SJSA1 (cell line): Measurements from ENCODE around the gene APLF. TPM values are rescaled to one million over a fixed set of nuclear protein-coding genes. Genes with fewer than 3 reads are reported as not detected.
"Not testable (repeated sequence)": the region's sequence is repeated elsewhere in the genome, so short reads cannot be mapped to it uniquely, and the experiment has no call there.

Experiments
- DNase-seq, 2 experiments: peaks; one replicate each; pipeline ENCODE4 v3.0.0-alpha.2; 2015 to 2020; ENCODE audit warnings: low spot score in 2 of 2, low read depth in 1 of 2
- H3K27ac ChIP-seq: fragments of 250-450 bp; sonication (Bioruptor Pico); 2 replicates; pipeline ENCODE4 v1.5.1; 2020; ENCODE audit warnings: mild to moderate bottlenecking, moderate library complexity
- H3K27me3 ChIP-seq: fragments of 250-450 bp; sonication (Bioruptor Pico); replicated peaks from 2 replicates; pipeline ENCODE4 v1.5.1; 2020; ENCODE audit warnings: mild to moderate bottlenecking, moderate library complexity
- H3K36me3 ChIP-seq: fragments of 250-450 bp; sonication (Bioruptor Pico); 2 replicates; pipeline ENCODE4 v1.5.1; 2020; ENCODE audit warnings: mild to moderate bottlenecking
- H3K4me1 ChIP-seq: fragments of 250-450 bp; sonication (Bioruptor Pico); replicated peaks from 2 replicates; pipeline ENCODE4 v1.6.1; 2021; ENCODE audit warnings: mild to moderate bottlenecking
- H3K4me3 ChIP-seq: fragments of 250-450 bp; sonication (Bioruptor Pico); 2 replicates; pipeline ENCODE4 v1.5.1; 2020; ENCODE audit warnings: mild to moderate bottlenecking
- H3K9me3 ChIP-seq: fragments of 250-450 bp; sonication (Bioruptor Pico); replicated peaks from 2 replicates; pipeline ENCODE4 v1.5.1; 2020; ENCODE audit warnings: mild to moderate bottlenecking
- total RNA-seq: library from RNA; depleted of rRNA; stranded (reverse); fragments of >200 nt; shearing (Covaris generic); gene quantifications from 2 replicates; pipeline ENCODE4 v1.2.3, GENCODE V29; 2014

The APLF gene
- total RNA-seq, 1 experiment from 2014 or later: 1.8 TPM

- no peak for DNase-seq
- Histone ChIP-seq H3K4me1 (no peaks in the 10 kb centered on the region), H3K27ac (no peak overlapping the region), H3K4me3 (no peak overlapping the region), H3K36me3 (no peaks in the 10 kb centered on the region), H3K27me3 (no peaks in the 10 kb centered on the region), H3K9me3 (no peaks in the 10 kb centered on the region)
Measured at GRCh38 chr2:68475576-68475975, 8.2 kb downstream of the APLF start.

- H3K36me3 ChIP-seq: no peaks in the 10 kb centered on the region
- H3K27me3 ChIP-seq: no peaks in the 10 kb centered on the region
- H3K9me3 ChIP-seq: no peaks in the 10 kb centered on the region
- no peaks in the 10 kb centered on the region for H3K4me1 ChIP-seq
- no peak overlapping the region for H3K27ac ChIP-seq
- H3K4me3 ChIP-seq: no peak overlapping the region
- no peak for DNase-seq
Measured at GRCh38 chr2:68476454-68476853, 9.1 kb downstream of the APLF start.

GRCh38 chr2:68478688-68479087 lies 11.3 kb downstream of the APLF start:
- Histone ChIP-seq H3K9me3 (no peaks in the 10 kb centered on the region), H3K4me1 (no peaks in the 10 kb centered on the region), H3K27me3 (no peaks in the 10 kb centered on the region), H3K27ac (no peak overlapping the region), H3K36me3 (no peaks in the 10 kb centered on the region), H3K4me3 (no peak overlapping the region)
- DNase-seq: no peak

- Histone ChIP-seq H3K36me3 (no peaks in the 10 kb centered on the region), H3K4me1 (no peaks in the 10 kb centered on the region), H3K4me3 (no peak overlapping the region), H3K27ac (no peak overlapping the region), H3K27me3 (no peaks in the 10 kb centered on the region), H3K9me3 (no peaks in the 10 kb centered on the region)
- no peak for DNase-seq
Measured at GRCh38 chr2:68482296-68482820, 15.0 kb downstream of the APLF start.

GRCh38 chr2:68483011-68483410 lies 15.6 kb downstream of the APLF start:
- H3K4me3 ChIP-seq: no peak overlapping the region
- no peak overlapping the region for H3K27ac ChIP-seq
- no peaks in the 10 kb centered on the region for H3K9me3 ChIP-seq
- no peaks in the 10 kb centered on the region for H3K36me3 ChIP-seq
- no peaks in the 10 kb centered on the region for H3K4me1 ChIP-seq
- DNase-seq: no peak
- no peaks in the 10 kb centered on the region for H3K27me3 ChIP-seq

- H3K9me3 ChIP-seq: no peaks in the 10 kb centered on the region
- H3K27me3 ChIP-seq: no peaks in the 10 kb centered on the region
- H3K4me3 ChIP-seq: no peak overlapping the region
- H3K27ac ChIP-seq: no peak overlapping the region
- H3K36me3 ChIP-seq: no peaks in the 10 kb centered on the region
- peak in 1 of 2 experiments; percentile 11 for DNase-seq
- H3K4me1 ChIP-seq: no peaks in the 10 kb centered on the region
Measured at GRCh38 chr2:68487773-68488355, 20.5 kb downstream of the APLF start.

- H3K4me3 ChIP-seq, DNase-seq, H3K36me3 ChIP-seq, H3K27me3 ChIP-seq, H3K27ac ChIP-seq, H3K4me1 ChIP-seq, H3K9me3 ChIP-seq: not testable (repeated sequence)
Measured at GRCh38 chr2:68488605-68489004, 21.2 kb downstream of the APLF start.

GRCh38 chr2:68489282-68489681 lies 21.9 kb downstream of the APLF start:
- Histone ChIP-seq H3K36me3 (no peaks in the 10 kb centered on the region), H3K27me3 (no peaks in the 10 kb centered on the region), H3K4me1 (no peaks in the 10 kb centered on the region), H3K9me3 (no peaks in the 10 kb centered on the region), H3K27ac (no peak overlapping the region), H3K4me3 (no peak overlapping the region)
- no peak for DNase-seq

GRCh38 chr2:68491582-68491981 lies 24.2 kb downstream of the APLF start:
- H3K4me1 ChIP-seq: no peaks in the 10 kb centered on the region
- no peaks in the 10 kb centered on the region for H3K36me3 ChIP-seq
- H3K9me3 ChIP-seq: peaks cover 3% of the 10 kb centered on the region
- H3K27ac ChIP-seq: no peak overlapping the region
- DNase-seq: no peak
- H3K27me3 ChIP-seq: no peaks in the 10 kb centered on the region
- H3K4me3 ChIP-seq: no peak overlapping the region

GRCh38 chr2:68499133-68499532 lies 31.7 kb downstream of the APLF start:
- Histone ChIP-seq H3K36me3 (no peaks in the 10 kb centered on the region), H3K27me3 (no peaks in the 10 kb centered on the region), H3K9me3 (peaks cover 5% of the 10 kb centered on the region), H3K4me3 (no peak overlapping the region), H3K4me1 (no peaks in the 10 kb centered on the region), H3K27ac (no peak overlapping the region)
- no peak for DNase-seq

GRCh38 chr2:68500649-68501048 lies 33.3 kb downstream of the APLF start:
- Histone ChIP-seq H3K4me1 (no peaks in the 10 kb centered on the region), H3K9me3 (peaks cover 5% of the 10 kb centered on the region), H3K27me3 (no peaks in the 10 kb centered on the region), H3K27ac (no peak overlapping the region), H3K4me3 (no peak overlapping the region), H3K36me3 (no peaks in the 10 kb centered on the region)
- no peak for DNase-seq

- Histone ChIP-seq H3K4me1 (no peaks in the 10 kb centered on the region), H3K9me3 (peaks cover under 1% of the 10 kb centered on the region; the same call in 1 of the 2 replicates), H3K36me3 (no peaks in the 10 kb centered on the region), H3K4me3 (no peak overlapping the region), H3K27me3 (no peaks in the 10 kb centered on the region), H3K27ac (no peak overlapping the region)
- DNase-seq: no peak
Measured at GRCh38 chr2:68501768-68502167, 34.4 kb downstream of the APLF start.

GRCh38 chr2:68505603-68506159 lies 38.3 kb downstream of the APLF start:
- H3K36me3 ChIP-seq: no peaks in the 10 kb centered on the region
- no peaks in the 10 kb centered on the region for H3K27me3 ChIP-seq
- no peaks in the 10 kb centered on the region for H3K4me1 ChIP-seq
- H3K9me3 ChIP-seq: no peaks in the 10 kb centered on the region
- H3K4me3 ChIP-seq: no peak overlapping the region
- H3K27ac ChIP-seq: no peak overlapping the region
- DNase-seq: no peak

- Histone ChIP-seq H3K9me3 (no peaks in the 10 kb centered on the region), H3K4me3 (no peak overlapping the region), H3K27me3 (no peaks in the 10 kb centered on the region), H3K4me1 (no peaks in the 10 kb centered on the region), H3K27ac (no peak overlapping the region), H3K36me3 (no peaks in the 10 kb centered on the region)
- DNase-seq: no peak
Measured at GRCh38 chr2:68506170-68506569, 38.8 kb downstream of the APLF start.

GRCh38 chr2:68512326-68512725 lies 44.9 kb downstream of the APLF start:
- H3K36me3 ChIP-seq: no peaks in the 10 kb centered on the region
- no peak for DNase-seq
- H3K27ac ChIP-seq: no peak overlapping the region
- H3K4me3 ChIP-seq: no peak overlapping the region
- no peaks in the 10 kb centered on the region for H3K27me3 ChIP-seq
- H3K4me1 ChIP-seq: no peaks in the 10 kb centered on the region
- H3K9me3 ChIP-seq: no peaks in the 10 kb centered on the region
